Measurements from ENCODE around the gene MIB1. TPM values are rescaled to one million over a fixed set of nuclear protein-coding genes. Genes with fewer than 3 reads are reported as not detected.

The MIB1 gene
- total RNA-seq, 1 donor from 2014 or later, result 90.9 TPM

DNA sequence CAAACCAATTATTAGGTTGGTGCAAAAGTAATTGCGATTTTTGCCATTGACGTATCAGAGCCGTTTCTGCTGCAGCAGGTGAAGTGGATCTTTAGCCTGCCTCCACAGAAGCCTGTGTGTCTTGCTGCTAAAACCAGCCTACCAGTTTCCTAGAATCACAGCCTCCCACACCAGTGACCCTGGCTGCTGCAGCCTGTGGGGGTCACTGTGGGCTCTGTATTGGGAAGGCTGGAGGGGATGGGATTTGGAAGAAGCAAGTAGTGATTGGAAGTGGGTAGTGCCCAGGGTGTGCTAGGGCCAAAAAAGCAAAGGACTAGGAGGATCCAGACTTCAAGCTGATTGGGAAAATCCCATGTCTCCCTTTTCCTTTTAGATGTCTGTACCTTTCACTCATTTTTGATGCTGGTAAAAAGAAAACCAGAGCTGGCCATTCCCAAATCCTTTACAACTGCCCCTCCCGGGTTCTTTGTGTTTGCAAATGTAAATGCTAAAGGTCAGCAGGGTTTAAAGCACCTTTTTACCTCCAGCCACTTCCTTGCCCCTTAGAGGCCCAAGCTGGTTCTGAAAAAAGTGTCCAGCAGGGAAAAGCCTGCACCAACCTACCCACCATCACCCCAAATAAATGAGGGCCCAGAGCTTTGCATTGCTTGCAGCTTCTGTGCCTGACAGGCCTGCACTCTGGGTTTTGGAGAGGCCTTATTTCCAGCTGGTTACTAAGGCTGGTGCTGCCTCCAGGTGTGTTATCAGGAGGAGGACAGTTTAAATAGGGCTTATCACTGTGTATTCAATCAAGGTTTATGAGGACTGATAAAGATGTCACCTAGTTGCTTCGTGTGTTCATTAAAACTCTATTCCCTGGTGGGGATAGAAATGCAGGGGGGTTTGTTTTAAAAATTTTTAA, 172.0 kb downstream of the MIB1 start:
- Mint-ChIP-seq H3K4me1 (no peaks in the 10 kb centered on the region), H3K27me3 (ENCODE audit: low read depth) (peaks cover 16% of the 10 kb centered on the region)

DNA sequence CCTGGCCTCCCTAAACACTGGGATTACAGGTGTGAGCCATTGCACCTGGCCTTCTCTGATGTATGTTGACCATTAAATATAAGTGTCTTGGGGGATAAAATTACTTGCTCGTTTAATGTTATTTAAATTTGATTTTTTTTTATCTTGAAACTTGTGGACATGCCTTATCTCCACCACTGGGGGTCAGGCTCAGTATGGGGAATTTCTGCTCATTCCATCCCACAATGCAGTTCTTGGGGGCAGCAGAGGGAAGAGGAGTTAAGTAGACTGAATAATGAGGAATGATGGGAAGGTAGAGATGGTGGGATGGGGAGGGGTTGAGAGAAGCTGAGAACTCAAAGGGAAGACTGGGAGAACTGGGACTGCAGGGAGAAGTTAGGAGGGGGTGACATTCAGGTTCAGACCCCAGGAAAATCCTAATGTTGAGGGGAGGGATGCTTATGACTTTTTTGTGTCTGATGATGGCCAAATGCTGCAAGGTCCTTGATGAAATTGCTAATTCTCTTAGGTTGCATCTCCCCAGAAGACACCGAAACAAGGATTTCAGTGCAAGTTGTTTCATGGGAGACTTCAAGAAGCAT, 174.2 kb downstream of the MIB1 start:
- Mint-ChIP-seq H3K27ac (ENCODE audit: unreplicated experiment) (no peak overlapping the region), H3K27me3 (ENCODE audit: low read depth) (peaks cover 16% of the 10 kb centered on the region), H3K4me3 (no peak overlapping the region), H3K9me3 (peaks cover 7% of the 10 kb centered on the region), H3K36me3 (ENCODE audit: low read depth) (no peaks in the 10 kb centered on the region), H3K4me1 (no peaks in the 10 kb centered on the region)
- TF ChIP-seq, protein P1, sequence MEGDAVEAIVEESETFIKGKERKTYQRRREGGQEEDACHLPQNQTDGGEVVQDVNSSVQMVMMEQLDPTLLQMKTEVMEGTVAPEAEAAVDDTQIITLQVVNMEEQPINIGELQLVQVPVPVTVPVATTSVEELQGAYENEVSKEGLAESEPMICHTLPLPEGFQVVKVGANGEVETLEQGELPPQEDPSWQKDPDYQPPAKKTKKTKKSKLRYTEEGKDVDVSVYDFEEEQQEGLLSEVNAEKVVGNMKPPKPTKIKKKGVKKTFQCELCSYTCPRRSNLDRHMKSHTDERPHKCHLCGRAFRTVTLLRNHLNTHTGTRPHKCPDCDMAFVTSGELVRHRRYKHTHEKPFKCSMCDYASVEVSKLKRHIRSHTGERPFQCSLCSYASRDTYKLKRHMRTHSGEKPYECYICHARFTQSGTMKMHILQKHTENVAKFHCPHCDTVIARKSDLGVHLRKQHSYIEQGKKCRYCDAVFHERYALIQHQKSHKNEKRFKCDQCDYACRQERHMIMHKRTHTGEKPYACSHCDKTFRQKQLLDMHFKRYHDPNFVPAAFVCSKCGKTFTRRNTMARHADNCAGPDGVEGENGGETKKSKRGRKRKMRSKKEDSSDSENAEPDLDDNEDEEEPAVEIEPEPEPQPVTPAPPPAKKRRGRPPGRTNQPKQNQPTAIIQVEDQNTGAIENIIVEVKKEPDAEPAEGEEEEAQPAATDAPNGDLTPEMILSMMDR (conservative IDR thresholded peaks at IDR 0.05), result peak; percentile 72
- DNase-seq (ENCODE audit: low read depth, low spot score), result peak; percentile 19

More for the DNA sequence above, 172.0 kb downstream of the MIB1 start:
- Mint-ChIP-seq H3K36me3 (ENCODE audit: low read depth) (no peaks in the 10 kb centered on the region), H3K27ac (ENCODE audit: unreplicated experiment) (no peak overlapping the region), H3K4me3 (no peak overlapping the region), H3K9me3 (peaks cover 3% of the 10 kb centered on the region)
- no peak for DNase-seq (ENCODE audit: low read depth, low spot score)
- TF ChIP-seq, protein P1 (conservative IDR thresholded peaks at IDR 0.05), result no peak

DNA sequence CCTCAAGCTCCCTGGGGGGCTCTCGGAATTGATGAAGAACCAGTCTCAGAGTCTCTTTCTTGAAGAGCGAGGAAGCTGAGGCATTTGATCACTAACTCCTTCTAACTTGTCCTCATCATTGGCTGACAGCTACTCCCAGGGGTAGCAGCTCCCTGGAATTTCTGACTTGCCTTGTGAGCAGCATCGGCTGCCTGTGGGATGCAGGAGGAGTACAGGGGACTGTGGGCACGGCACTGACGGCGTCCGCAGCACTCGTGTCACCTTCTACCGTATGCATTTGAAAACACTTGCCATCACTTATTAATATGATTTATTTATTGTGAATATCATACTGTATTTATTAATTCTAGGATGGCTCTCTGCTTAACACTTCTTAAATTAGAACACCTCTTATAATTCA, 175.0 kb downstream of the MIB1 start:
- DNase-seq (ENCODE audit: low read depth, low spot score), result no peak
- TF ChIP-seq, protein P1 (conservative IDR thresholded peaks at IDR 0.05), result no peak
- H3K36me3 Mint-ChIP-seq (ENCODE audit: low read depth), result no peaks in the 10 kb centered on the region
- H3K4me1 Mint-ChIP-seq, result no peaks in the 10 kb centered on the region
- no peak overlapping the region for H3K4me3 Mint-ChIP-seq
- no peak overlapping the region for H3K27ac Mint-ChIP-seq (ENCODE audit: unreplicated experiment)
- peaks cover 7% of the 10 kb centered on the region for H3K9me3 Mint-ChIP-seq
- H3K27me3 Mint-ChIP-seq (ENCODE audit: low read depth), result peaks cover 14% of the 10 kb centered on the region

DNA sequence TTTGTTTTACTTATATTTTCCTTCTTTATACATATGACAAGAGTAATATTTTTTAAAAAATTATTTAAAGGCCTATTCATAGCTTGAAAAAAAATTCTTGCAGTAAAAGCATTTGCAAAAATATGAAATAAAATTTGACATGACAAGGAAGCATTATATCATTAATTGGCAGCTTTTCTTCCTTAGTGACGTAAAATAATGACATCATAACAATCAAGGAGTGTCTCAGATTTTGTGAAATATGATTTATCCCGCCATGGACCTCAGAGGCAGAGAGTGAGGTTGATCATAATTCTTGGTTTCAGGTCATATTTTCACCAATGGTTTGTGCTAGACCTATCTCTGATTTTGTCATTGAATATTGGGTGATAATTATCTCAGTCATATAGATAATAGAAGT, 176.0 kb downstream of the MIB1 start:
- TF ChIP-seq, protein P1 (conservative IDR thresholded peaks at IDR 0.05), result no peak

DNA sequence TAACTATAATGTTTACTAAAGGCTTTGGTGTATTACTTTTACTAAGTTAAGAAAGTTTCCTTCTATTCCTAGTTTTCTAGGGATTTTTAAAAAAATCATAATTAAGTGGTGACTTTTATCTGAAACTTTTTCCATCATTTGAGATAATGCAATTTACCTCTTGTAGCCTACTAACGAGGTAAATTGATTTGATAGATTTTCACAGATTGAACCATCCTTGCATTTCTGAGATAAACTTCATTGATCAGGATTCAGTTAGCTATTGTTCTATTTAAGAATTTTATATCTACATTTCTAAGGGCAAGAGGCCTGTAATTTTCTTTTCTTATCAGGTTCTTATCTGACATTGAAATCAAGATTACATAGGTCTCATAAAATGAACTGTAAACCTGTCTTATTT, 178.1 kb downstream of the MIB1 start:
- H3K9me3 Mint-ChIP-seq, result peaks cover 7% of the 10 kb centered on the region

More for the DNA sequence above, 176.0 kb downstream of the MIB1 start:
- Mint-ChIP-seq H3K9me3 (peaks cover 7% of the 10 kb centered on the region), H3K4me3 (no peak overlapping the region), H3K4me1 (no peaks in the 10 kb centered on the region), H3K36me3 (ENCODE audit: low read depth) (peaks cover 4% of the 10 kb centered on the region), H3K27ac (ENCODE audit: unreplicated experiment) (no peak overlapping the region), H3K27me3 (ENCODE audit: low read depth) (peaks cover 4% of the 10 kb centered on the region)
- DNase-seq (ENCODE audit: low read depth, low spot score), result no peak

More for the DNA sequence above, 178.1 kb downstream of the MIB1 start:
- H3K4me1 Mint-ChIP-seq, result no peaks in the 10 kb centered on the region
- no peak for DNase-seq (ENCODE audit: low read depth, low spot score)
- TF ChIP-seq, protein P1 (conservative IDR thresholded peaks at IDR 0.05), result no peak
- no peaks in the 10 kb centered on the region for H3K27me3 Mint-ChIP-seq (ENCODE audit: low read depth)
- no peak overlapping the region for H3K4me3 Mint-ChIP-seq
- H3K27ac Mint-ChIP-seq (ENCODE audit: unreplicated experiment), result no peak overlapping the region
- peaks cover 4% of the 10 kb centered on the region for H3K36me3 Mint-ChIP-seq (ENCODE audit: low read depth)

Other genes with a start within 250 kb of the MIB1 start
- gene ESCO1, start 140.1 kb upstream of the MIB1 start, total RNA-seq, result 15.7 and 16.4 TPM in 2 replicates
- 156 and 167 TPM in 2 replicates for gene SNRPD1, start 128.5 kb upstream of the MIB1 start, total RNA-seq
- 21.1 and 24.7 TPM in 2 replicates for gene ABHD3, start 36.0 kb upstream of the MIB1 start, total RNA-seq

Data from neural crest cell (in vitro differentiated cells).